ENCODE data around the gene IFT52.

- TF ChIP-seq CTCF (IDR thresholded peaks at IDR 0.05) (no peak), POLR2A (IDR thresholded peaks at IDR 0.05) (no peak)
These were observed 29.8 kb upstream of the IFT52 start for GRCh38 chr20:43560974-43561373.

Data from tibial nerve (tissue), 3 donors.